OCI-LY7 (cell line): ENCODE measurements around the gene EFNA5.

ENCODE experiments used
- EZH2phosphoT487 ChIP-seq: fragments of 200-600 bp; sonication (generic); IDR thresholded peaks from 2 replicates; pipeline ENCODE4 v1.6.1; 2018; ENCODE audit warnings: low read depth, borderline replicate concordance, mild to moderate bottlenecking, mixed run types, antibody characterized with exemption, low read length, moderate library complexity, mixed read lengths
- TF ChIP-seq, protein P1 (sequence below): fragments of 200-600 bp; sonication (generic); conservative IDR thresholded peaks from 2 replicates; pipeline ENCODE4 v1.5.1; 2014; ENCODE audit warnings: mild to moderate bottlenecking, antibody characterized with exemption, low read length, moderate library complexity, mixed read lengths

DNA sequence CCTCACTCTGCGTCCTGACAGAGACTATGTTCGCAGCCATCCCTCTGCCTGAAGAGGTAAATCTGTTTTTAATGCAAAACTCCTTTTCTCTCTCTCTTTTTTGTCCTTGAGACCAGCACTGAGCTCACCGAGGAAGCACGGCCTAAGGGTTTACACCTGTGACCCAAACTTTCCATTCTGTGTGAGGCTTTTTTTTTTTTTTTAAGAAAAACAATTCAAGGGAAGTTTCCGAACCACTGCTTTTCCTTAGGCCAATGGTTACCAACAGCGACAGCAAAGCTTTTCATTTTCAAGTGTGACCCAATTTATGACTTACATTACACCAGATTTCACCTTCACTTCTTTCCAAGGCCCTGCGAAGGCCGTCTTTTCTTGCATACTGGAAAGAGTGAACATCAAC, 205.9 kb downstream of the EFNA5 start:
- TF ChIP-seq, protein P1, sequence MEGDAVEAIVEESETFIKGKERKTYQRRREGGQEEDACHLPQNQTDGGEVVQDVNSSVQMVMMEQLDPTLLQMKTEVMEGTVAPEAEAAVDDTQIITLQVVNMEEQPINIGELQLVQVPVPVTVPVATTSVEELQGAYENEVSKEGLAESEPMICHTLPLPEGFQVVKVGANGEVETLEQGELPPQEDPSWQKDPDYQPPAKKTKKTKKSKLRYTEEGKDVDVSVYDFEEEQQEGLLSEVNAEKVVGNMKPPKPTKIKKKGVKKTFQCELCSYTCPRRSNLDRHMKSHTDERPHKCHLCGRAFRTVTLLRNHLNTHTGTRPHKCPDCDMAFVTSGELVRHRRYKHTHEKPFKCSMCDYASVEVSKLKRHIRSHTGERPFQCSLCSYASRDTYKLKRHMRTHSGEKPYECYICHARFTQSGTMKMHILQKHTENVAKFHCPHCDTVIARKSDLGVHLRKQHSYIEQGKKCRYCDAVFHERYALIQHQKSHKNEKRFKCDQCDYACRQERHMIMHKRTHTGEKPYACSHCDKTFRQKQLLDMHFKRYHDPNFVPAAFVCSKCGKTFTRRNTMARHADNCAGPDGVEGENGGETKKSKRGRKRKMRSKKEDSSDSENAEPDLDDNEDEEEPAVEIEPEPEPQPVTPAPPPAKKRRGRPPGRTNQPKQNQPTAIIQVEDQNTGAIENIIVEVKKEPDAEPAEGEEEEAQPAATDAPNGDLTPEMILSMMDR, result no peak
- TF ChIP-seq EZH2phosphoT487, result no peak
